WI38 (cell line): ENCODE measurements around the gene ZNF652.

Experiments used
- H3K4me3 ChIP-seq: 2 replicates; pipeline ENCODE4 v1.5.1; 2011; ENCODE audit warnings: low read depth, mild to moderate bottlenecking, control low read depth, low read length
- TF ChIP-seq, protein P1 (sequence below): IDR thresholded peaks from 2 replicates; pipeline ENCODE4 v1.5.1; 2012; ENCODE audit warnings: low read depth, mild to moderate bottlenecking, control low read depth, low read length

ZNF652 gene

DNA sequence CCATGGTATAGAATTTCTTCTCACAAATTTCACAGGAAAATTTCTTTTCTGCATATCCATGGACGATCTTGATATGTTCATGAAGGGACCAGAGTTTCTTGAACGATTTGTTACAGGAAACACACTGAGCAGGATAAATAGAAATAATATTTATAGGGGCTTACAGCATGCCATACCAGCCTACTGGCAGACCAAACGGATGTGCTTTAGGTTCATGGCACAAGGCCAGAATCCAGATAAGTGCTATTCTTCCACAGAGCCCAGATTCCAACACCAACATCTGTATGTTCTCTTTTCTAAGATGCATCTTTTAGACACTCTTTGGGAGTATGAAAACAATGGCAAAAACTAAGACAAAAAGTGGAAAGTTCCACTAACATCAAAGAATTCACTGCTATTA lies 49.3 kb downstream of the ZNF652 start:
- TF ChIP-seq, protein P1, sequence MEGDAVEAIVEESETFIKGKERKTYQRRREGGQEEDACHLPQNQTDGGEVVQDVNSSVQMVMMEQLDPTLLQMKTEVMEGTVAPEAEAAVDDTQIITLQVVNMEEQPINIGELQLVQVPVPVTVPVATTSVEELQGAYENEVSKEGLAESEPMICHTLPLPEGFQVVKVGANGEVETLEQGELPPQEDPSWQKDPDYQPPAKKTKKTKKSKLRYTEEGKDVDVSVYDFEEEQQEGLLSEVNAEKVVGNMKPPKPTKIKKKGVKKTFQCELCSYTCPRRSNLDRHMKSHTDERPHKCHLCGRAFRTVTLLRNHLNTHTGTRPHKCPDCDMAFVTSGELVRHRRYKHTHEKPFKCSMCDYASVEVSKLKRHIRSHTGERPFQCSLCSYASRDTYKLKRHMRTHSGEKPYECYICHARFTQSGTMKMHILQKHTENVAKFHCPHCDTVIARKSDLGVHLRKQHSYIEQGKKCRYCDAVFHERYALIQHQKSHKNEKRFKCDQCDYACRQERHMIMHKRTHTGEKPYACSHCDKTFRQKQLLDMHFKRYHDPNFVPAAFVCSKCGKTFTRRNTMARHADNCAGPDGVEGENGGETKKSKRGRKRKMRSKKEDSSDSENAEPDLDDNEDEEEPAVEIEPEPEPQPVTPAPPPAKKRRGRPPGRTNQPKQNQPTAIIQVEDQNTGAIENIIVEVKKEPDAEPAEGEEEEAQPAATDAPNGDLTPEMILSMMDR: no peak
- no peak overlapping the region for H3K4me3 ChIP-seq

DNA sequence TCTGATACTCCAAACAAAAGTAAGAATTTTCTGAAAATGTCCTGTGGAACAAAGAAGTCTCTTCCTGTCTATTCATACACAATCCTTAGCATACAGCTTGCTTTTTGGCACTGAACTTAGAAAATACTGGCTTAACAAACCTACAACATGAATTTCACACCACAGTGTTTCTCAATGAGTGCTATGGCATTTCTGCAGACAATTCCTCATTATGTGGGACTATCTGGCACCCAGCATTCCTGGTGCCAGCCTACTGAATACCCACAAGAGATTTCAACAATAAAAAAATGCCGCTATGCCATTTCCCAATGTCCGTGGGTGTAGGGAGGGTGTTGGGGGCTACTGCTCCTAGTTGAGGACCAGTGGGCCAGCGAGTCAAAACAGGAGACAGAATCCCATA lies 62.1 kb downstream of the ZNF652 start:
- TF ChIP-seq, protein P1: no peak
- H3K4me3 ChIP-seq: no peak overlapping the region

DNA sequence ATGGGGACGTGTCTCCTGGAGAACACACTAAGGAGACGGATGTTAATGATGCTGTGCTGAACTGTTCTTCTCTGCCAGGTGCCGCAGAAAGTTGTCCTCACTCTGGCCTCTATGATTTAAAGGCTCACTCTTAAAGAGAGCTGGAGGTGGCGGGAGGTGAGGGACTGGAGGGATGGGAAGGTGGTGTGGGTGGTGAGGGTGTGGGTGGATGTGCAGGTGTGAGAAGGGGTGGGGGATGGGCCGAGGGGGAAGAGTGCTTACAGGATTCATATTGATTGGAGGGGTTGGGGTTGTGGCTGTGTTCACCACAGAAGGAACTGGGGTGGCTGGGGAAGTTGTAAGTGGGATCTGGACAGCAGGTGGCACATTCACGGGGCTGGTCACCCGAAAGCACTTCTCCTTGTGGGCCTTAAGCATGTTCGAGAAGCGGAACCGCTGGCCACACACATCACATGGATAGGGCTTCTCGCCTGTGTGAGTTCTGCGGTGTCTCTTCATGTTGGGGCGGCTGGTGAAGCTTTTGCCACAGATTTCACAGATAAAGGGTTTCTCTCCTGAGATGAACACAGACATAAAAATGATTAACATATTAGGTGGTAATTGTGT lies 63.6 kb downstream of the ZNF652 start:
- TF ChIP-seq, protein P1: no peak

DNA sequence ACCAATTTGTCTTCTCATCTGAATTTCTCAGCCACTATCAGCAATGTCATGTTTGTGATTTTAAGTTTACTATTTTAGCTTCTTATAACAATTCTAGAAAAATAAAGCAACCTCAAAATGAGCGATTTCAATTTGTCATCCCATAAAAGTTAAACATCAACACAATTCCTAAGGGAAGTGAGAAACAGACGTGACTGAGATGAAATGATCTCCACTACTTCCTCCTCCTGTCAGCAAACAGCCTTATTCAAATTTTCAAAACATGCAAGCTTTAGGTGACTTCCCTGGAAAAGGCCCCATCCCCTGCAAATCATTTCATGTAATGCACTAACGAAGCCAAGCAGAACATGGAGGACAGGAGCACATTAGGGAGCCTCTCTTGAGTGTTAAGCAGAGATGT lies 64.9 kb downstream of the ZNF652 start:
- TF ChIP-seq, protein P1: no peak
- no peak overlapping the region for H3K4me3 ChIP-seq

More for the DNA sequence above, 63.6 kb downstream of the ZNF652 start:
- no peak overlapping the region for H3K4me3 ChIP-seq

DNA sequence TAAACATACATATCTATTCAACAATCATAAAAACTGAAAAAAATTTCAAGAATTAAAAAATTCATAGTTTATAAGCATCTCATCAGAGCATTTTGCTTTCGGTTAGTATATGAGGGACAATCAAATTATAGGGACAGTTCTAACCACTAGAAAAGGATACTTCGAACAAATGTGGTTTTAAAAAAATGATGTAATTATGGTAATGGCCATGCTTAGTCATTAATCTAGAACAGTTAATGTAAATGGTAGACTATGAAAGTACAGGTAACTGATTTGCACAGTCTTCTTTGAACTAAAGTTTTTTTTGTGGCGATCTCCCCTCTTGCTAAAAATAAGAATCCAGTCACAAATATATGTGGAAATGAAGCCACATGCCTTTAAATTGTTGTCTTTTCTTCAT lies 67.9 kb downstream of the ZNF652 start:
- H3K4me3 ChIP-seq: no peak overlapping the region
- TF ChIP-seq, protein P1: no peak

DNA sequence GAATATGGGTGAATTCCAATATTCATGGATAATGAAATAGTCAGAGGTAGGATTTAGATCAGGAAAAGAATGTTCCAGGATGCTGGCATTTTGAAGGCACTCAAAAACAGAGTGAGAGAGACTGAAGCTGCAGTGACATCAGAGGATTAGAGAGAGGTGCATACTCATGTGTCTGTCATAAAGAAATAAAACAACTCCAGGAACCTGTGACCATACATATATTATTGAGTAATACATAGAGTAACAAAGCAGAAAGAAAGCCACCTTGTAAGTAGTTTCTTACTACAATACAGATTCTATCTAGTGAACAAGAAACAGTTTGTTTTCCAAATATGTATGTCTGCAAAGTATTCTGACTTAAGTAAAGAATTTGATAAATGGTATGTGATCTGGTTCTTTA lies 69.1 kb downstream of the ZNF652 start:
- TF ChIP-seq, protein P1: no peak
- H3K4me3 ChIP-seq: no peak overlapping the region

DNA sequence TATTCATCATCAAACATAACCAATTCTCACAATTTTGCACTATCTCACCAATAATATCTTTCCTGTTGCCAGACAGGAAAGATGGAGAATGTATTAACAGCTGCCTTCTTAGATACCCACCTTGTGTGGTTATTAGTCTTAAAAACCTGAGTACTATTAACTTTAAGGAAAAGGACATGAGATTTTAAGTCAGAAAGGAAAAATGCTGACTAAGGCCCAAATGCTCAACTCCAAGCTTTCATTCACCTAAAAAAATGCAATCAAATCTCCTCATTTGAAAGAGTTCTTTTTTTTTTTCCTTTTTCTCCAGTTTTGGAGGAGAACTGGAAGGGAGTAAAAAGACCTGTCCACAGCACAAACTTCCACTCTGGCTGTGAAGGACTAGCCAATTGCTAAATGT lies 70.1 kb downstream of the ZNF652 start:
- TF ChIP-seq, protein P1: no peak
- H3K4me3 ChIP-seq: no peak overlapping the region
